DOHH2 (cell line): Measurements from ENCODE around the gene CSNK1A1.
"Not testable (repeated sequence)": the region's sequence is repeated elsewhere in the genome, so short reads cannot be mapped to it uniquely, and the experiment has no call there.

ENCODE experiments used
- H3F3A ChIP-seq: fragments of 200-600 bp; sonication (generic), shearing (Covaris generic); 2 replicates; pipeline ENCODE4 v1.6.0; 2016; ENCODE audit warnings: antibody characterized with exemption, mild to moderate bottlenecking; ENCODE audit not compliant: control insufficient read depth, insufficient read depth
- H3K27ac ChIP-seq: fragments of 200-600 bp; sonication (generic); 2 replicates; pipeline ENCODE4 v1.5.1; 2014; ENCODE audit warnings: low read depth, mild to moderate bottlenecking, low read length, moderate library complexity
- H3K27me3 ChIP-seq: fragments of 200-600 bp; sonication (generic); 2 replicates; pipeline ENCODE4 v1.6.1; 2014; ENCODE audit warnings: mild to moderate bottlenecking, low read length, mixed read lengths; ENCODE audit not compliant: control insufficient read depth
- H3K36me3 ChIP-seq: fragments of 200-600 bp; sonication (generic); 2 replicates; pipeline ENCODE4 v1.6.1; 2014; ENCODE audit warnings: mild to moderate bottlenecking, low read length, moderate library complexity, mixed read lengths; ENCODE audit not compliant: control insufficient read depth
- H3K4me1 ChIP-seq: fragments of 200-600 bp; sonication (generic); 2 replicates; pipeline ENCODE4 v1.6.1; 2014; ENCODE audit warnings: mild to moderate bottlenecking, low read length, mixed read lengths; ENCODE audit not compliant: control insufficient read depth
- H3K4me2 ChIP-seq: fragments of 200-600 bp; sonication (generic); 2 replicates; pipeline ENCODE4 v1.6.0; 2014; ENCODE audit warnings: mild to moderate bottlenecking, low read length, moderate library complexity
- H3K4me3 ChIP-seq: fragments of 200-600 bp; sonication (generic); 2 replicates; pipeline ENCODE4 v1.5.1; 2014; ENCODE audit warnings: mild to moderate bottlenecking, low read length, mixed read lengths
- H3K79me2 ChIP-seq: fragments of 200-600 bp; sonication (generic); 2 replicates; pipeline ENCODE4 v1.6.1; 2014; ENCODE audit warnings: mild to moderate bottlenecking, low read length, mixed read lengths; ENCODE audit not compliant: control insufficient read depth
- H3K9me2 ChIP-seq: fragments of 200-600 bp; sonication (generic); replicated peaks from 2 replicates; pipeline ENCODE4 v1.6.1; 2014; ENCODE audit warnings: mild to moderate bottlenecking, low read length, mixed read lengths; ENCODE audit not compliant: control insufficient read depth
- H3K9me3 ChIP-seq: fragments of 200-600 bp; sonication (generic); 2 replicates; pipeline ENCODE4 v1.6.1; 2014; ENCODE audit warnings: antibody characterized with exemption, low read length, mixed read lengths; ENCODE audit not compliant: control insufficient read depth, insufficient read depth
- H4K20me1 ChIP-seq: fragments of 200-600 bp; sonication (generic); 2 replicates; pipeline ENCODE4 v1.6.0; 2014; ENCODE audit warnings: low read depth, mild to moderate bottlenecking, antibody characterized with exemption, low read length, moderate library complexity; ENCODE audit not compliant: control insufficient read depth, insufficient read depth
- CTCF ChIP-seq: fragments of 200-600 bp; sonication (generic); IDR thresholded peaks from one replicate; pipeline ENCODE4 v1.5.1; 2014; ENCODE audit warnings: antibody characterized with exemption, mild to moderate bottlenecking, low read depth, low read length; ENCODE audit not compliant: poor library complexity, severe bottlenecking
- EZH2phosphoT487 ChIP-seq: fragments of 200-600 bp; sonication (generic); IDR thresholded peaks from 2 replicates; pipeline ENCODE4 v1.6.1; 2017; ENCODE audit warnings: borderline replicate concordance, mild to moderate bottlenecking, antibody characterized with exemption, low read length, moderate library complexity, mixed read lengths

Gene CSNK1A1

GRCh38 chr5:149514512-149514911, 36.7 kb downstream of the CSNK1A1 start:
- peaks cover 96% of the 10 kb centered on the region for H3K36me3 ChIP-seq
- no peak for TF ChIP-seq CTCF
- no peak for TF ChIP-seq EZH2phosphoT487

GRCh38 chr5:149513372-149513947, 37.8 kb downstream of the CSNK1A1 start:
- H3F3A ChIP-seq, H3K4me3 ChIP-seq, H3K27ac ChIP-seq, H3K27me3 ChIP-seq, H3K4me2 ChIP-seq, H3K9me2 ChIP-seq, H4K20me1 ChIP-seq, H3K4me1 ChIP-seq, H3K9me3 ChIP-seq: not testable (repeated sequence)
- peaks cover 96% of the 10 kb centered on the region for H3K36me3 ChIP-seq
- peaks cover 51% of the 10 kb centered on the region for H3K79me2 ChIP-seq

More at GRCh38 chr5:149514512-149514911, 36.7 kb downstream of the CSNK1A1 start:
- no peaks in the 10 kb centered on the region for H3K9me2 ChIP-seq
- no peak overlapping the region for H3K4me3 ChIP-seq
- H3K27me3 ChIP-seq = no peaks in the 10 kb centered on the region
- peaks cover 62% of the 10 kb centered on the region for H3K79me2 ChIP-seq
- H3K27ac ChIP-seq = no peak overlapping the region
- peaks cover 8% of the 10 kb centered on the region; the same call in 1 of the 2 replicates for H3F3A ChIP-seq
- H3K9me3 ChIP-seq = no peaks in the 10 kb centered on the region
- H3K4me1 ChIP-seq = no peaks in the 10 kb centered on the region; the same call in 1 of the 2 replicates
- peaks cover 11% of the 10 kb centered on the region; the same call in 1 of the 2 replicates for H4K20me1 ChIP-seq
- no peak overlapping the region for H3K4me2 ChIP-seq

GRCh38 chr5:149510136-149510535, 41.1 kb downstream of the CSNK1A1 start:
- Histone ChIP-seq H3K4me3 (no peak overlapping the region), H3F3A (peaks cover 11% of the 10 kb centered on the region), H3K9me3 (no peaks in the 10 kb centered on the region), H3K27me3 (no peaks in the 10 kb centered on the region), H4K20me1 (no peaks in the 10 kb centered on the region), H3K27ac (no peak overlapping the region), H3K4me1 (no peaks in the 10 kb centered on the region), H3K36me3 (peaks cover 97% of the 10 kb centered on the region), H3K4me2 (no peak overlapping the region), H3K9me2 (no peaks in the 10 kb centered on the region), H3K79me2 (peaks cover 18% of the 10 kb centered on the region)
- no peak for TF ChIP-seq CTCF
- TF ChIP-seq EZH2phosphoT487 = no peak

- Histone ChIP-seq H3K79me2 (no peaks in the 10 kb centered on the region), H3K27me3 (no peaks in the 10 kb centered on the region), H3K27ac (no peak overlapping the region), H3K4me1 (no peaks in the 10 kb centered on the region), H4K20me1 (no peaks in the 10 kb centered on the region), H3K4me2 (no peak overlapping the region), H3K9me3 (no peaks in the 10 kb centered on the region), H3F3A (peaks cover 26% of the 10 kb centered on the region), H3K9me2 (no peaks in the 10 kb centered on the region), H3K4me3 (no peak overlapping the region), H3K36me3 (peaks cover 92% of the 10 kb centered on the region)
- TF ChIP-seq CTCF (no peak), EZH2phosphoT487 (no peak)
Observed at GRCh38 chr5:149504677-149505076, 46.6 kb downstream of the CSNK1A1 start.
